ENCODE results near the gene INPP1.
A peak's percentile ranks its signal among the peaks of the same experiment; 100 is the strongest.

INPP1 gene

DNA sequence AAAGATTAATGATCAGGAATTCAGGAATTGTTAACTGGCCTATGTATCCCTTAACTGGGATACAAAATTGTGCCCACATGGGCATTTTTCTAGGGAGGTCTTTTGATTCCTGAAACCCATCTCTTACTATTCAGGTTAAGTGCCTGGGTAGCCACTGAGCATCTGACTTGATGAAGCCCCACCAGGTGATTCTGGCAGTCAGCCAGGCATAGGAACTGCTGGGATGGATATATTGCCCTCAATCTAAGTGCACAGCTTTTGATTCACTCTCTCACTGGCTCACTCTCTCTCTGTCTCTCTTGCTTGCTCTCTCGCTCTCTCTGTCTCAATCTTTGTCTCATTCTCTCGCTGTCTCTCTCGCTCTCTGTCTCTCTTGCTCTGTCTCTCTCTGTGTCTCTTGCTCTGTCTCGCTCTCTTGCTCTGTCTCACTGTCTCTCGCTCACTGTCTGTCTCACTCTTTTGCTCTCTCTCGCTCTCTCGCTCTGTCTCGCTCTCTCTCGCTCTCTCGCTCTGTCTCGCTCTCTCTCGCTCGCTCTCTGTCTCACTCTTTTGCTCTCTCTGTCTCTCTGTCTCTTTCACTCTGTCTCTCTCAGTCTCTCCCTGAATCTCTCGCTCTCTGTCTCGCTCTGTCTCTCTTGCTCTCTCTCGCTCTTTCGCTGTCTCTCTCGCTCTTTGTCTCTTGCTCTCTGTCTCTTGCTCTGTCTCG is 22.3 kb downstream of the INPP1 start:
- DNase-seq: no peak

DNA sequence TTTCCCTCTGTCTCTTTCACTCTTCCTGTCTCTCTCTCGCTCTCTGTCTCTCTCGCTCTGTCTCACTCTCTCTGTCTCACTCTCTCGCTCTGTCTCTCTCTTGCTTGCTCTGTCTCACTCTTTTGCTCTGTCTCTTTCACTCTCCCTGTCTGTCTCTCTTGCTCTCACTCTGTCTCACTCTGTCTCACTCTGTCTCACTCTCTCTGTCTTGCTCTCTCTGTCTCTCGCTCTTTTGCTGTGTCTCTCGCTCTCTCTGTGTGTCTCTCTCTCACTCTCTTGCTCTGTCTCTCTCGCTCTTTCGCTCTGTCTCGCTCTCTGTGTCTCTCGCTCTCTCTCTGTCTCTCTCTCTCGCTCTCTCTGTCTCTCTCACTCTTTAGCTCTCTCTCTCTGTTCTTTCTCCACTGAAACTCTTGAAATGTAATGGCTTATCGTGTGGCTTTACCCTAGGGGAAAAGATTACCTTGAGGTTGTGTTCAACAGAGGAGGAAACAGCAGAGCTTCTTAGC is 22.9 kb downstream of the INPP1 start:
- DNase-seq: no peak

DNA sequence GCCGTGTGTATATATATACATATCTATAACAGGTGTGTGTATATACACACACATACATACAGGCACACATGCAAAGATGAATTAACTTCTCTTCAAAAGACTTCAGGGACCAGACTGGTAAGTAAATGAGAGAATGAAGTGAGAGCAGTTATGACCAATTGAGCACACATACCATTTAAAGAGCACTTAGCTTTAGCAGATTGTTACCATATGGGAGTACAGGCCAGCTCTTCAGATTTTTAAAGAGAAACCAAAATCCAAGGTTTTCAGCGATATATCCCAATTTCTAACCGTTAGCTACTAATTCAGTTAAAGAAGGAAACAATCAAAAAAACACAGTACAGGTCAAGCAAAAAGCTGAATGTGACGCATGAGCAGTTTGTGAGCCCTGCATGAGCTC is 23.7 kb downstream of the INPP1 start:
- no peak for DNase-seq

DNA sequence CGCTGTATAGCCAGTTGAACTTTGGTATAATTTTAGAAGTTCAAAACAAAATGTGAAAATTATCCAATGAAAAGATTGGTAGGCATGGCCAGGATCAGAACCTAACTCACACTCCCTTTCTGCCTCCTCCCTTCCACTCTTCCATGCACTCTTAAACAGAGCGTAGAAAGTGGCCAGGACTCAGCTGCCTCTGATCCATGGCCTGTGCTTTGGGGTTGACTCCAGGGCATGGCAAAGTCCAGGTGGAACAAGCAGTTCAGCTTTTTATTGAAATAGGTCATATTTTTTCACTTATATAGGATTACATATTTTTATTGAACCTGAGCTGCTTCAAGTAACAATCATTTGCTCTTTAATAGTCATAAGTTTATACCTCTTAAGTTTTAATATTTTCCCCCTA is 26.2 kb downstream of the INPP1 start:
- DNase-seq: no peak

DNA sequence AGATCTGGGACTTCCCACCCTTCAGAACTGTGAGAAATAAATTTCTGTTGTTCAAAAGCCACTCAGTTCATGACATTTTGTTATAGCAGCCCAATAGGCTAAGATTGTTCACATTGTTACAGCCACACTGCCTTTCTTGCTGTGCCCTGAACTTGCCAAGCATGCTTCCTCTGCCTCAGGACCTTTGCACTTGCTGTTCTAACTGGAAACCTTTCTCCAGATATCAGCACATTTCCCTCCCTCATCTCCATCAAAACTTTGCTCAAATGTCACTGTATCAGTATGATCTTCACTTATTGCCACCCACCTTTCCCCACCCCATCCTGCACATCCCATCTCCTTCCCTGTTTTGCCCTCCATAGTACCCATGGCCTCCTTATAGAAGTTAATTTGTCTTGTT is 32.7 kb downstream of the INPP1 start:
- no peak for DNase-seq

DNA sequence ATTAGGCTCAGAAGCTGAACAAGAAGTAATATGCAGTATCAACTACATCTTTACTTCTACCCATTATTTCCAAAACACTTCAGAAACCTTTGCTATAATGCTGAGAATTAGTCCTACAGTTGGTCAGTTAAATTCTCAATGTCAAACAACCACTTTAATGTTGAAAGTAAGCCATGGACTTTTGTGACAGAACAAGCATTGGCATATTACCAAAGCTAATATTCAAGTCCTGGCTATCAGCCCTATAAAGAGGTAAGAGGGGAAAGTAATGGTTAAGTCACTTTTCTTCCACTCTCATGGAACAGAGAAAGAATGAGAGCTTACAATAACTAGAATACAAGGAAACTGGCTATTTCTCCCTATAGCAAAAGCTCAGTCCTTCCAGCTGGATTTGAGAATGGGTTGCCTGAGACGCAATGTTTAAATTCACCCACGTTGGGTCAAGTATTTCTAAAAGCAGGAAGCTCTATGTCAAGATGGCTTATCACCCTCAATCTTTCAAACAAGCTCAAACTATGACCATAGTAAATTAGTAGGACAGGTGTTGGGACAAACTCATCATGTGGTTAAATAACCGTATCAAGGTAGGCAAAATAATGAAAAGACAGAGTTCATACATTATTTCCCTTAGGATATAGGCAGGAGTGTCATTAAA is 33.3 kb downstream of the INPP1 start:
- DNase-seq: no peak

DNA sequence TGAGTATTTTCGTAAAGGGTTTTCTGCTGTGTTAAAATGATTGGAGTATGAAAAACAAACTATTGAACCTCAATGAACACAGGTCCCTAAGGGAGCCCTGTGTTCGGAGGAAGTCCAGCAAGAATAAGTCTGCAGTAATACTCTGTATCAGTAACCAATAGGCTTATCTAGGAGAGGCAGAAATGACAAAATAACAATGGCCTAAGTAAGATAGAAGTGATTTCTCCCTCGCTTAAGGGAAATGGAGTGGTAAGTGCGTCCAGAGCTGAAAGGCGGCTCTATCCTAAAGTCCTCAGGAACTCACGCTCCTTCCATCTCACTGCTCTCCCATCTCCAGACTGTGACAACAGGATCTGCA is 35.5 kb downstream of the INPP1 start:
- no peak for DNase-seq

DNA sequence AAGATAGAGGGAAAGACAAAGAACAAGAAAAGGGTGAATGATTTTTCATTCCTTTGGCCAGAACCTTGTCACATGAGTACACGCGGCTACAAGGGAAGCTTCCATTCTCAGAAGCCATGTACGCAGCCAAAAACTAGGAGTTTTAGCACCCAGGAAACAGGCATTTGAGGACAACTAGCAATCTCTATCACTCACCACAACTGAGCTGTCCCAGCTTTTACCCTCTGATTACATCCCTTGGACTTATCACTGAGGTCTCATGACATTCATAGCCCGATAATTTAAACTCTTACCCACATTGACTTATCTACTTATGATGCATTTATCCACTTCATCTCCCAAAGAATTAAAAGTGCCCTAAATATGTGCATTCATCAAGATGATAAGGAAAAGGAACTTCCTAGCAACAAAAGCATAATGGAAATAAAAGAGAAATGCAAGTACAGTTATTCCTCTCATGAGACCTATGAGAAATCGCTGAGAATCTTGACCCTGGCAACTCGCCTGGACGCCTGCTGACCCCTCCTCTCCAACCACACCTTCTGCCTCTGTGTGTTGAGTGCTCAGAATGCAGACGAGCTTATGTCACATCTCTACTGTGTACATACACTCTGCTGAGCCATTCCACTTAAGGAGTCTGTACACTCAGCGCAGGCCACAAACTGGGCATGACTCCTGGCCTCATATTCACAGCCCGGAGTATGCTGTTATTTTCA is 36.0 kb downstream of the INPP1 start:
- no peak for DNase-seq

DNA sequence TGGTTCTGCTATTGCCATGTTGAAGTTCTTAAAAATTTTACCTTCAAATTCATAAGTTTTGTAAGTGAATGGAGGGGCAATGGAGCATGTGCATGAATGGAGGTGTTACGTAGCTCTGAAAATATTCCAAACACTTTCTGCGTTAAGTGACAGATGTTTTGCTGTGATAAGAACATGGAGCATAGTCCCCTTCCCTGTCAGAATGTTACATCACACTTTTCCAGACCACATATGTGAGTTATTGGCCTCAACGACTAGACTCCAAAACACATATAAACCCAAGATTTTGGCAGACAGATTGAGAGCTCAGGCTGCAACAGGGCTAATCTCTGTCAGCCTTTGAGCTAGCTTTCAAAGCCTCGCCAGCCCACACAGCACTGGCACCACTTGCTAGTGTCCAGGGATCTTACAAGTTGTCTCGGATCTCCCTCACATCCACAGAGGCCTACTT is 37.6 kb downstream of the INPP1 start:
- DNase-seq: no peak

DNA sequence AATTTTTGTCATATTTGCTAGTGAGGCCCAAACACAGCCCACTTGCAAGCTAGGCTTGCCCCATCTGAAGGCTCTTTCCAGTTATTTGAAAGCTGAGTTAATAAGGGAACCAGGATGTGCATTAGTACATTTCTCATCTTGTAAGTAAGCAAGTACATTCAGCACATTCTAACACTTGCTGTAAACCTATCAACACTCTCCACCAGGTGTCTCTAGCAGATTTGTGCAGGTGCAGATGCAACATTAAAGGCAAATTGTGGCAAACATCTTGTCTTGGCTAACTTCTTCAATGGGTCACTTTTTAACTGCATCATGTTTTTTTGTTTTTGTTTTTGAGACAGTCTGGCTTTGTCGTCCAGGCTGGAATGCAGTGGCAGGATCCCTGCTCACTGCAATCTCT is 39.5 kb downstream of the INPP1 start:
- peak in 1 of 2 donors; percentile 13 for DNase-seq

DNA sequence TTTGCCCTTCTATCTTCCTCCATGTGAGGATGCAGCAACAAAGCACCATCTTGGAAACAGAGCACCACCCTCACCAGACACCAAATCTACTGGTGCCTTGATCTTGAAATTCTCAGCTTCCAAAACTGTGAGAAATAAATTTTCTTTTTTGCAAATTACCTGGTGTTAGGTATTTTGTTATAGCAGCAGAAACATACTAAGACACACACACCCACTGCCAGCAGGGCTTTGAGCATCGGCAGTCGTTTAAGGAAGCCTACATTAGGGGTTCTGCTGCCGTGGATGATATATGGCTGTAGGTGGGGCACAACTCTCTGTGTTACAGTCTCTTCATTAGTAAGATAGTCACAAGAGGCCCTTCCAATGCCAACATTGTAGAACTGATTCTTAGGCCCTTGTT is 44.0 kb downstream of the INPP1 start:
- DNase-seq: no peak

DNA sequence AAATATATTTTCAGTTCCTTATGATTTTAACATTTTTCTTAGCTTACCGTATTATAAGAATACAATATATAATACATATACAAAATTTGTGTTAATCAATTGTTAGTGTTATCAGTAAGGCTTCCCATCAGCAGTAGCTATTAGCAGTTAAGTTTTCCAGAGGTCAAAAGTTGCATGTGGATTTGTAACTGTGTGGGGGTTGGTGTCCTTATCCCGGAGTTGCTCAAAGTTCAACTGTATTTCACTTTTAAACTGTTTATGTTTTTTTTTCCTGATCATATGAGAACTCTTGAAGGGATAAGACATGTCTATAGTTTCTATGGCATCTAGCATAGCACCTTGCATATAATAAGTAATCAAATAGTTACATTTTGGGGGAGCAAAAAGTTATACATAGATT is 52.9 kb downstream of the INPP1 start:
- no peak for DNase-seq

DNA sequence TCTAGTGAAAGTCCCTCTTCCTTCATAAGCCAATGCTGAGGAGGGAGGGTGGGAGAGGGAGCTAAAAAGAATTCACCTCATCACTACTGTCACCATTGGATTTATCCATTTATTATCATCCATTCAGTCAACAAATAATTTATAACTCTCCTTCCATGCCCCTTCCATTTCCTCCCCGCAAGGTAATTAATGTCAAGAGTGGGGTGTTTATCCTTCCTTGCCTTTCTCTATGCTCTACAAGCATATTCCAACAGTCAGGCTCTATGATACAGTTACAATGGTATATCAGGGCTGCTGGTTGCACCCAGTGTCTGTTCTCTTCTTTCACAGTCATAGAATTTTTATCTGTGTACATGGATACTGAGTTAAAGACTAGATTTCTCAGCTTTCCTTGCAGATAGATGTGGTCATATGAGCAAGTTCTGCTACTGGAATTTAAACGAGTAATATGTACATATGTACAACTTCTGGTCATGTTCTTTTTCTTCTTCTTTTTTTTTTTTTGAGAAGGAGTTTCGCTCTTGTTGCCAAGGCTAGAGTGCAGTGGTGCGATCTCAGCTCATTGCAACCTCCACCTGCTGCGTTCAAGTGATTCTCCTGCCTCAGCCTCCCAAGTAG is 59.7 kb downstream of the INPP1 start:
- no peak for DNase-seq

DNA sequence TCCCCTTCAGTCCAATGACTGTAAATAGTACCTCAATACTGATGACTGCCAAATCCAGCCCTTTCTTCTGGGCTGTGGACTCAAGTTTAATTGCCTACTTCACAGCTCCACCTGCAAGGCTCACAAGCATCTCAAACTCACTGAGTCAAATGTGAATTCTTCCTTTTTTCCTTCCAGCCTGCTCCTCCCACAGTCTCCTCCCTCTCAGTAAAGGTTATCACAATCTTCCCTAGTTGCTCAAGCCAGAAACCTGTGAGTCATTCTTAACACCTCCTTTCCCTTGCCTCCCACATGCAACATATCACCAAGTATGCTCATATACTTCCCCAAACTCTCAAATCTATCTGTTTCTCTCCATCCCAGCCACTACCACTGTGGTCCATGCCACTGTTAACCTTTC is 61.1 kb downstream of the INPP1 start:
- peak in 1 of 2 donors; percentile 48 for DNase-seq

DNA sequence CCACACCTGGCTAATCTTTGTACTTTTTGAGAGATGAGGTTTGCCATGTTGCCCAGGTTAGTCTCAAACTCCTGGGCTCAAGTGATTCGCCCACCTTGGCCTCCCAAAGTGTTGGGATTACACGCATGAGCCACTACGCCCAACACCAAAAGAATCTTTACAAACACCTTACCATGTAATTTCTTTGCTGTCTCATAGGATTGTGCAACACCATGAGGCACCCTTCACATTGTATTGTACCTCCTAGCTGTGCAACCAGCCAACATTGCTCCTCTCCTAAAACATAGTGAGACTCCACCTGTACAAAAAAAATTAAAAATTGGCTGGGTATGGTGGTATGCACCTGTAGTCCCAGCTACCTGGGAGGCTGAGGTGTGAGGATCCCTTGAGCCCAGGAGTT is 61.7 kb downstream of the INPP1 start:
- DNase-seq: no peak

DNA sequence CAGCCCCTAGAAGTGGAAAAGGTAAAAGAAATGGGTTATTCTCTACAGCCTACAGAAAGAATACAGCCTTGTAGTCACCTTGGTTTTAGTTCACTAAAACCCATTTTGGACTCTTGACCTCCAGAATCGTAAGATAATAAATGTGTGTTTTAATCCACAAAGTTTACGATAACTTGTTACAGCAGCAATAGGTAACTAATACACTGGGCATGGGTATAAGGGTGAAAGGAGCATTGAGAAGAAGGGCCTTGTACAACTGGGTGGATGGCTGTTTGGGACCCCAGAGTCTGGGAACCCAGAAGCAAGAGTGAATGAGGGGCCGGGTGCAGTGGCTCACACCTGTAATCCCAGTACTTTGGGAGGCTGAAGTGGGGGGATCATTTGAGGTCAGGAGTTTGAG is 62.6 kb downstream of the INPP1 start:
- DNase-seq: no peak

DNA sequence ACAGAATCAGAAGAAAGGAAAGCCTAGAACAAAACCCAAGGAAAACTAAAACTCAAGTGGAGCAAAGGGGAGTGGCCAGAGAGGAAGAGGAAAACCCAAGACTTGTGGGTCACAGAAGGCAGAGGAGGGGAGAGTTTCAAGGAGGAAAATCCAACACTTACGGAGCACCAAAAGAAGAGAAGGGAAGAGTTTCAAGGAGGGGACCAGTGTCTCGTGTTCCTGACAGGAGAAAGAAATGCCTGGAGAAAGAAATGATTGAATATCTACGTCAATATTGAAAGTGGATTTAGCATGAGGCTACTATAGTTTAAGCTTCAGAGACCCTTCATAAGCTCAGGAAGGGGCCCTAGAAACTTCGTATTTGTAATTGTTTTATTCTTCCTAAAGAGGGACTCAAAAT is 63.4 kb downstream of the INPP1 start:
- DNase-seq: no peak

DNA sequence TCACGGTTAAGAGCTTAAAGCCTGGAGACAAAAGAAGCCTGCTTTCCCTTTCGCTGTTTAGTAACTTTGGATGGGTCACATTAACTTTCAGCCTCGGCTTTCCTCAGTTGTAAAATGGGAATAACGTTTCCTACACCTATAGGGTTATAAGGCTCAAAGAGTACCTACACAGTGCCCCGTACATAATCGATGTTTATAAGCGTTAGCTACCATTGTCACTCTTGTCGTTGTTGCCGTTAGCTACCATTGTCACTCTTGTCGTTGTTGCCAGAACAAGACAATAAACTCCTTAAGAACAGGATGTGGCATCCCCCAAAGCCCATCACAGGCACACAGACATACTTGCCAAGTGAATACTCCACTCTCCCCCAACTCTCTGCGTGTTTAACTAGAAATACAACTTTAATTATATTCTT is 63.9 kb downstream of the INPP1 start:
- peak in 1 of 2 donors; percentile 69 for DNase-seq

DNA sequence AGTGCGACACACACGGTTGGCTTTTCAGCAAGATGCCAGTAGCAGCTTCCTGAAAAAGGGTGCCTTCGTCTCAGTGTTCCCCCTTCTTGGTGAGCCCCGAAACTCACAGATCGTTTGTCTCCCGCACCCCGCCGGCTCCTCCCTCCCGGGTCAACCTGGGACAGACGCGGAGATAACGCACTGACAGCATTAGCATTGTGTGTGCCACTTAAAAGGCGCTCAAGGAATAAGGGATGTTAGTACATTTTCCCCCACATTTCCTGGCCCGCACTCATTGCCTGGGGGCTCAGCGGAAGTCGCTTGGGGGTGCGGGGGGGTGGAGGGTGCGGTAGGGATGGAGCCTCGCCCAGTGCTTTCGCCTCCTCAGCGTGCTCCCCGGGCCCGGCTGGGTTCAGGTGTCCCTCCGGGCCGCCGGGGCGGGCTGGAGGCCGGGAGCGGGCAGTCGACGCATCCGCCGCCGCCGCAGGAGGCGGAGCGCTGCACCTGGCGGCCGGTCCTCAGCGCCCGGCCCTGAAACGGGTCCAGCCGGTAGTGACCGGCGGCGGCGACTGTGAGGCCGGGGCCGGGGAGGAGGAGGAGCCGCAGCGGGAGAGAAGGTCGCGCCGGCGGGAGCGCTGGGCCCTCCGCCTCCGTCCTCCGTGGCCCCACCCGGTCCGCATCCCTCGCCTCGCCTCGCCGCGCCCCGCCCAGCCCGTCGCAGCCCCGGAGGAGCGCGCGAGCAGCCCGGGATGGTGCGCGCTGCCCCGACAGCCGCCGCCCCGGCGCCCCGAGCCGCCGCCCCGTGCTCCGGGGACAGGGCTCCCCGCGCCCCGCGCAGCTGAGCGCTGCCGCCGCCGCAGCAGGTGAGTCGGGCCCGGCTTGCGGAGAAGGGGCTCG is 64.5 kb downstream of the INPP1 start, which contains the start of gene MFSD6:
TSS of gene MFSD6 (plus strand) at position 694 of the 876 bp plus-strand sequence. CDS start 27,675 bp downstream, outside the sequence.
- peak in 1 of 2 donors; percentile 73 for DNase-seq

DNA sequence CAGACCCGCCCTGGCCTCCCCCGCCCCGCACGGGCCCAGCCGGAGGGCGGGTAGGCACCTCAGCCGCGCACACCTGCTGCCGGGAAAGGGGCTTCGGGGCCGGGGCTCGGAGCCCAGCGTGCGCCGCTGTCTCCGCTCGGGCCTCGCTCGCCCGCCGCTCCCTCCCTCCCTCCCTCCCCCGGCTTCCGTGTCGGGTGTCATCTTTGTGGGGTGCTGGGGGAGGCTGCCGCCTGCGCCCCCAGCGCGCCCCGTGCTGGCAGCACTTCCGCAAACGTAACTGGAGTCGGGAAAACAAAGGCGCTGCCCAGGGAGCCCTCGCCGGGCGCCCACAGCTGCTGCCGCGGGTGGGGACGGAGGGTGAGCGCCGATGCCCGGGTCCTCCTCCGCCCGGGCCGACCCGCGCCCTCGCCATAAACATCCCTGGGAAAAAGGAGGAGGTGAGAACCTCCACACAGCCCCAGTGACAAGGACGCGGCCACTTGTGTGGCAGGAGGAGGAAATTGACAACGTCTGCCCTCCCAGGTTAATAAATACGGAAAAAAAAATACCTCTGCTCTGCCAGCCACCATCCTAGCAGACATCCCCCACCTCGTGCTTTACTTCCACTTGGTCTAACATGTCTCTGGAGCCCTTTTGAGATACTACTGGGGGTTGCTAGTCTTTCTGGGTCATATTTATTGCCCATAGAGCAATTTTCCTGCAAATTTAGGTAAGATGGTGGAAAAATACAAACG is 65.3 kb downstream of the INPP1 start:
- peak; percentile 73 to 81 for DNase-seq

DNA sequence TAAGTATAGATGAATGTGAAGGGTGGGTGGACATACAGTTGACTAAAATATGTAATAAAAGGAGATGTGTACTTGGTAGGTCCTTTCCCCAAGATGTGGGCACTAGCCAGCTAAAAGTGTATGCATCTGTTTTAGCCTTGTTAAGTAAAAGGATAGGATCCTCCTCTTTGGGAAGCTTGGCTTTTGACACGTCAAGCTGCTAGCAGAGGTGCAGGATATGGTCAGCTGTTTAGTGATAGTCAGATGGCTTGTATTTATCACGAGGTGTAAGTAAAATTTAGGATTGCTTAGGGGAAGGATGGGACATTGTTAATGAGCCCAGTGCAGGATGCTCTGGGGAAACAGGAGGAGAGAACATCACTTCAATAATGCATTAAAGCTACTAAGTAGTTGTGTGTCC is 66.2 kb downstream of the INPP1 start:
- DNase-seq: no peak

DNA sequence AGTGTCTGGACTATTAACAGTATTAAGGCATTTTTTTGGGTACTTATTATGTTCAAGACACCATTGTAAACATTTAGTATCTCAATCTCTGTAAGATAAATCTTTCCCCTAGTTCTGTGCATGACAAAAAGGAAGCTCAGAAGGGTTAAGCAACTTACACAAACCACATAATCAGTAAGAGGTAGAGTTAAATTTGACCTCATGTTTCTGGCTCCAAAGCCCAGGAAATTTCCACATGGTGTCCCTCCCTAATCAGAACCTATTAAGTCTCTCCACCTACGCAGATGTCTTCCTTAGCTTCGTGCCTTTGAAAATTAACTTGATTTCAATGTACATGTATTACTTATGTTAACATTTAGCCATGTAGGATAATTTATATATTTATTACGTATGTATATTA is 66.8 kb downstream of the INPP1 start:
- DNase-seq: no peak

Data from hippocampal formation (tissue), 2 donors.